Calu3 (cell line): ENCODE measurements around the gene CCL22. TPM values are rescaled to one million over a fixed set of nuclear protein-coding genes. Genes with fewer than 3 reads are reported as not detected.

Experiments used
- BruUV-seq: library from RNA; stranded (reverse); fragments of 400-500 nt; replicated peaks from 2 replicates; lab custom pipeline; 2021; lab: Mats Ljungman, UMichigan
- CTCF ChIA-PET: fragments of 300-600 bp; sonication (Branson Sonifier 250); formaldehyde crosslinking; loops from one replicate; lab custom pipeline; 2022; ENCODE audit warnings: antibody characterized with exemption; lab: Charles Lee
- DNase-seq: peaks from one replicate; pipeline ENCODE4 v3.0.0; 2022
- H3K27ac Mint-ChIP-seq: one replicate; pipeline ENCODE4 v1.8.0; 2022; ENCODE audit warnings: mixed read lengths; ENCODE audit not compliant: unreplicated experiment
- H3K27me3 Mint-ChIP-seq: one replicate; pipeline ENCODE4 v1.8.0; 2022; ENCODE audit warnings: mixed read lengths; ENCODE audit not compliant: unreplicated experiment
- H3K36me3 Mint-ChIP-seq: one replicate; pipeline ENCODE4 v1.8.0; 2022; ENCODE audit warnings: mild to moderate bottlenecking, moderate library complexity, mixed read lengths; ENCODE audit not compliant: insufficient read depth, unreplicated experiment
- H3K4me1 Mint-ChIP-seq: one replicate; pipeline ENCODE4 v1.8.0; 2022; ENCODE audit warnings: mild to moderate bottlenecking, low read depth, mixed read lengths; ENCODE audit not compliant: unreplicated experiment
- H3K4me3 Mint-ChIP-seq: one replicate; pipeline ENCODE4 v1.8.0; 2022; ENCODE audit warnings: mild to moderate bottlenecking, low read depth, moderate library complexity, mixed read lengths; ENCODE audit not compliant: unreplicated experiment
- H3K9me3 Mint-ChIP-seq: one replicate; pipeline ENCODE4 v1.8.0; 2022; ENCODE audit warnings: low read depth, mixed read lengths; ENCODE audit not compliant: unreplicated experiment
- intact Hi-C: fragments of 100-400 bp; cut with micrococcal nuclease; formaldehyde crosslinking; loops from one replicate; pipeline ENCODE4 v1.10.0; 2022; ENCODE audit not compliant: unreplicated experiment
- total RNA-seq: library from RNA; stranded (reverse); gene quantifications from 2 replicates; pipeline ENCODE4 v1.2.3, GENCODE V29; 2022
- TF ChIP-seq, protein P1 (sequence below): fragments of 200-600 bp; IDR thresholded peaks from one replicate; pipeline ENCODE4 v1.8.0; 2022; ENCODE audit warnings: antibody characterized with exemption; ENCODE audit not compliant: unreplicated experiment

The CCL22 gene
- total RNA-seq, 1 experiment from 2014 or later: 2.6 TPM

DNA sequence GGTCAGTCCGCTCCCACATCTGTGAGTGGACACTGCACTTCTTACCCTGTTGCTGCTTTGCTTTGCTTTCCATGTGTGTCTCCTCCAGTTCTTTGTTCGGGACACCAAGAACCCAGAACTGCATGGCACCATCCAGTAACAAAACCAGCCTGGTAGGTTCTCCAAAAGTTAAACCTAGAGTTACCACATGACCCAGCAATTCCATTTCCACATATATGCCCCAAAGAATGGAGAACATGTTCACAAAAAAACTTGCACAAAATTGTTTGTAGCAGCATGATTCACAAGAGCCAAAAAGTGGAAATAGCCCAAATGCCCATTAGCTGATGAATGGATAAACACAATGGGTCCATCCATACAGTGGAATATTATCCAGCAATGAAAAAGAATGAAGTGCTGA lies 10.3 kb upstream of the CCL22 start:
- Mint-ChIP-seq H3K9me3 (peaks cover 4% of the 10 kb centered on the region), H3K36me3 (peaks cover 3% of the 10 kb centered on the region), H3K4me3 (no peak overlapping the region), H3K27ac (no peak overlapping the region), H3K4me1 (peaks cover 7% of the 10 kb centered on the region), H3K27me3 (peaks cover 38% of the 10 kb centered on the region)
- intact Hi-C loops: no loop called here
- TF ChIP-seq, protein P1, sequence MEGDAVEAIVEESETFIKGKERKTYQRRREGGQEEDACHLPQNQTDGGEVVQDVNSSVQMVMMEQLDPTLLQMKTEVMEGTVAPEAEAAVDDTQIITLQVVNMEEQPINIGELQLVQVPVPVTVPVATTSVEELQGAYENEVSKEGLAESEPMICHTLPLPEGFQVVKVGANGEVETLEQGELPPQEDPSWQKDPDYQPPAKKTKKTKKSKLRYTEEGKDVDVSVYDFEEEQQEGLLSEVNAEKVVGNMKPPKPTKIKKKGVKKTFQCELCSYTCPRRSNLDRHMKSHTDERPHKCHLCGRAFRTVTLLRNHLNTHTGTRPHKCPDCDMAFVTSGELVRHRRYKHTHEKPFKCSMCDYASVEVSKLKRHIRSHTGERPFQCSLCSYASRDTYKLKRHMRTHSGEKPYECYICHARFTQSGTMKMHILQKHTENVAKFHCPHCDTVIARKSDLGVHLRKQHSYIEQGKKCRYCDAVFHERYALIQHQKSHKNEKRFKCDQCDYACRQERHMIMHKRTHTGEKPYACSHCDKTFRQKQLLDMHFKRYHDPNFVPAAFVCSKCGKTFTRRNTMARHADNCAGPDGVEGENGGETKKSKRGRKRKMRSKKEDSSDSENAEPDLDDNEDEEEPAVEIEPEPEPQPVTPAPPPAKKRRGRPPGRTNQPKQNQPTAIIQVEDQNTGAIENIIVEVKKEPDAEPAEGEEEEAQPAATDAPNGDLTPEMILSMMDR: no peak
- CTCF ChIA-PET: no interaction called here
- BruUV-seq: no TSS peak
- no peak for DNase-seq

DNA sequence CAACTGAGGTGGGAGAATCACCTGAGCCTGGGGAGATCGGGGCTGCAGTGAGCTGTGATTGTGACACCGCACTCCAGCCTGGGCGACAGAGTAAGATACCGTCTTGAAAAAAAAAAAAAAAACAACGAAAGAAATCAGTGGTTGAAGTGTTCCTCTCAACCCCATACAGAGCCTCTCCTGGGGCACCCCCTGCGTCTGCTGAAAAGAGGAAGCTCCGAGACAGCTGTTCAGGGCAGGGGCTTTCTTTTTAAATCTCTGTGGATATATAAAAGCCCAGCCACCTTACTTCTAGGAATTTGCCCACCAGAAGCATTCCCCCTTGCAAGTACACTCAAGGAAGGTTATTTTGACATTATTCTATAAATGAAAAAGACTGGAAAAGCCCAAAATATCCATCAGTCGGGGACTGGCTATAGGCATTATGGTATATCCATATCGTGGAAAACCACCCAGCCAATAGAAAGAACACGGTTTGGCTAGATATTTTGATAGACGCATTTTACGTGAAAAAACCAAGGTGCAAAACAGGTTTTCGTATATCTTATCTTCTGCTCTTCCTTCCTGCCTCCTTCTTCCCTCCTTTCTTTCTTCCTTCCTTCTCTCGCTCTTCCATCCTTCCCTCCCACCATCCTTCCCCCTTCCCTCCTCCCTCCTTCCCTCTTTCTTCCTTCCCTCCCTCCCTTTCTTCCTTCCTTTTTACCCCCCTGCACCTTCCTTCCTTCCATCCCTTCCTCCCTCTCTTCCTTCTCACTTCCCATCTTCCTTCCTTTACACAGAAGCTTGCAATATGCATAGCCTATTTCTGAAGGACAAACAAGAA lies 9.2 kb upstream of the CCL22 start:
- H3K9me3 Mint-ChIP-seq: peaks cover 4% of the 10 kb centered on the region
- H3K4me3 Mint-ChIP-seq: no peak overlapping the region
- no peaks in the 10 kb centered on the region for H3K36me3 Mint-ChIP-seq
- BruUV-seq: no TSS peak
- DNase-seq: no peak
- TF ChIP-seq, protein P1: no peak
- peaks cover 38% of the 10 kb centered on the region for H3K27me3 Mint-ChIP-seq
- CTCF ChIA-PET: interaction anchor here (0.8 kb wide), 1 partner anchor 28 kb away, joined by 3 read pairs; no protein-coding TSS in a partner anchor
- H3K4me1 Mint-ChIP-seq: no peaks in the 10 kb centered on the region
- no peak overlapping the region for H3K27ac Mint-ChIP-seq
- intact Hi-C loops: no loop called here

DNA sequence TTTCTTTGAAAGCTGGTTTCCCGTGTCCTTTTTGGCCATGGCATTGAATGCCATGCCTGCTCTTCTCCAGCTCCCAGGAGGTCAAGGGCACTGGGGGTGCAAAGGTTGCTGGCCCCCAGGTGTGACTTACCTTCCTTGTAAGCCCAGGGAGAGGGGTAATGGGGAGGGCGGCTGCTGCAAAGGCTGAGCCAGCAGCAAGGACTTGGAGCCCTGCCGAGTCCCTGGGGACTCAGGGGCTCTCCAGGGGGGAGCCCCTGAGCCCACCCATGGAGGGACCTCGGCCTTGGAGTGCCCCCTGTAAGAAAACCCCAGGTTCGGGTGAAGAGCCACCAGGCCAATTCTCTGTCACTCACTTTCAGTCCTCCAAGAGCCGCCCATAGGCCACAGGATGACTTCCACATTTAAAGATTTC lies 5.9 kb upstream of the CCL22 start:
- no peak overlapping the region for H3K27ac Mint-ChIP-seq
- intact Hi-C loops: no loop called here

DNA sequence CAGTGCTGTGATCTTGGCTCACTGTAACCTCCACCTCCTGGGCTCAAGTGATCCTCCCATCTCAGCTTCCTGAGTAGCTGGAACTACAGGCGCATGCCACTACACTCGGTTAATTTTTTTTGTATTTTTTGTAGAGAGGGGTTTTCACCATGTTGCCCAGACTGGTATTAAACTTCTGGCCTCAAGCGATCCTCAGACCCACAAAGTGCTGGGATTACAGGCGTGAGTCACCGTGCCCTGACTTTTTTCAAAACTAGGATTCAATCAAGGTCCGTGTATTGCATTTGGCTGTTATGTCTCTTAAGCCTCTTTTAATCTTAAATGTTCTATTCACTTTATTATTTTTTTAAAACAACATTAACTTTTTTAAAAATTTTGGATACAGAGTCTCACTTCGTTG lies 4.3 kb upstream of the CCL22 start:
- H3K27me3 Mint-ChIP-seq: peaks cover 11% of the 10 kb centered on the region
- CTCF ChIA-PET: no interaction called here
- no TSS peak for BruUV-seq
- DNase-seq: no peak
- peaks cover 4% of the 10 kb centered on the region for H3K36me3 Mint-ChIP-seq
- H3K9me3 Mint-ChIP-seq: no peaks in the 10 kb centered on the region
- TF ChIP-seq, protein P1: no peak
- peaks cover 14% of the 10 kb centered on the region for H3K4me1 Mint-ChIP-seq
- intact Hi-C loops: no loop called here
- no peak overlapping the region for H3K4me3 Mint-ChIP-seq
- no peak overlapping the region for H3K27ac Mint-ChIP-seq

More for the DNA sequence above, 5.9 kb upstream of the CCL22 start:
- Mint-ChIP-seq H3K27me3 (peaks cover 28% of the 10 kb centered on the region), H3K4me1 (peaks cover 2% of the 10 kb centered on the region), H3K9me3 (no peaks in the 10 kb centered on the region), H3K4me3 (no peak overlapping the region), H3K36me3 (peaks cover 2% of the 10 kb centered on the region)
- DNase-seq: no peak
- BruUV-seq: no TSS peak
- CTCF ChIA-PET: no interaction called here
- TF ChIP-seq, protein P1: no peak
